Gastroesophageal sphincter (tissue), 4 donors: ENCODE data around the gene CAPS. TPM values are rescaled to one million over a fixed set of nuclear protein-coding genes. Genes with fewer than 3 reads are reported as not detected.

Source experiments
- ATAC-seq: fragments of 150-250 bp; one replicate; pipeline ENCODE4 v1.9.1; 2016; ENCODE audit warnings: mild to moderate bottlenecking, moderate library complexity
- H3K27ac ChIP-seq, 4 donors: fragments of 200-600 bp; sonication (generic) in 3 of 4; 1 replicate in 3 of 4; 2 replicates in 1 of 4; pipeline ENCODE4 v1.5.1; 2016 to 2019
- H3K27me3 ChIP-seq: fragments of 200-600 bp; sonication (generic); one replicate; pipeline ENCODE4 v1.5.1; 2019
- H3K36me3 ChIP-seq, 2 donors: fragments of 200-600 bp; sonication (generic); one replicate each; pipeline ENCODE4 v1.5.1; 2019; ENCODE audit warnings: control low read depth in 1 of 2
- H3K4me1 ChIP-seq, 3 donors: fragments of 200-600 bp; sonication (generic); 1 replicate in 2 of 3; 2 replicates in 1 of 3; pipeline ENCODE4 v1.5.1; 2016 to 2019; ENCODE audit warnings: control low read depth in 2 of 3
- H3K4me3 ChIP-seq, 2 donors: fragments of 200-600 bp; sonication (generic); one replicate each; pipeline ENCODE4 v1.5.1; 2019; ENCODE audit warnings: mild to moderate bottlenecking in 1 of 2, moderate library complexity in 1 of 2
- H3K9me3 ChIP-seq, 3 donors: fragments of 200-600 bp; sonication (generic); one replicate each; pipeline ENCODE4 v1.5.1; 2017 to 2019; ENCODE audit warnings: control low read depth in 2 of 3
- EP300 ChIP-seq: sonication (generic); formaldehyde crosslinking; IDR thresholded peaks from one replicate; pipeline ENCODE4 v1.6.1; 2017; ENCODE audit warnings: antibody characterized with exemption, mild to moderate bottlenecking
- POLR2A ChIP-seq, 2 donors: fragments of 450-650 bp; IDR thresholded peaks; one replicate each; pipeline ENCODE4 v1.6.1; 2017; ENCODE audit warnings: antibody characterized with exemption in 2 of 2, mild to moderate bottlenecking in 2 of 2, moderate library complexity in 1 of 2
- POLR2AphosphoS5 ChIP-seq: sonication (generic); formaldehyde crosslinking; IDR thresholded peaks from one replicate; pipeline ENCODE4 v1.6.1; 2017; ENCODE audit warnings: antibody characterized with exemption
- WGBS, 2 donors: methylation state at CpG; one replicate each; pipeline ENCODE4 v1.1.5; 2018; ENCODE audit warnings: low coverage in 1 of 2; 5-methylcytosine and 5-hydroxymethylcytosine counted together
- total RNA-seq, 4 donors: library from RNA; depleted of rRNA; stranded (reverse); fragments of >200 nt; gene quantifications; one replicate each; pipeline ENCODE4 v1.1.0, GENCODE V29; 2016
- TF ChIP-seq, protein P1 (sequence below), 4 experiments: fragments of 200-600 bp in 2 of 4; fragments of 450-650 bp in 2 of 4; sonication (generic) in 1 of 4; IDR thresholded peaks; one replicate each; pipeline ENCODE4 v1.5.1; 2017 to 2019; ENCODE audit warnings: antibody characterized with exemption in 4 of 4, mild to moderate bottlenecking in 2 of 4, moderate library complexity in 2 of 4

CAPS gene
- total RNA-seq, 4 donors from 2014 or later = 10.0 to 19.6 (median 15.2) TPM

DNA sequence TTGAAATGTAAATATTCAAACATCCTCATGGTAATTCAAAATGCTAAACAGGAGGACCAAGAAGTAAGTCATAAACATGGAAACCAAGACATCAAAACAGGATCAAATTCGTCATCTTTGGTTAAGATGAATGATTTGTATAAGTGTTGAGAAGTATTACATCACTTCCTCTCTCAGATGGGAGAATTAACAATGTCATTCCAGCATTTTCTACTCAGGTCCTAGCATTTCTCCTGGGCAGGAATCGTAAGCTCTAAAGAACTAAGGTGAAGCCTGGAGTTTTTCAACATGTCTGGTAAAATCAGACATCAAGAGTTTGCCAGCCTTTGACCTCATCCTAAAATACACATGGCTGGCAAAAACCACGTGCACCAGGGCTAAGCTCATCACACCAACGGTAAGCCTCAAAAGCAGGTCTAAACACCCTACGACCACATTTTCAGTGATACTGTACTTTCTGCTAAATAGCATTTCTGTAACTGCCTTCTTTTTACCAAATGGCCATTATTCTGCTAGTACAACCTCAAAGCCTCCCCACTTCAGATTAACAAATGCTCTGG is 39.1 kb downstream of the CAPS start:
- H3K27me3 ChIP-seq = no peaks in the 10 kb centered on the region
- peak overlapping the region; percentile 80 to 86 (median 84) for H3K27ac ChIP-seq
- ATAC-seq = no peak
- H3K36me3 ChIP-seq = no peaks in the 10 kb centered on the region
- no peaks in the 10 kb centered on the region for H3K9me3 ChIP-seq
- H3K4me1 ChIP-seq = peaks cover 37 to 100% (median 76%) of the 10 kb centered on the region in 3 donors
- 31 to 42% methylated on average over 5 of the region's 5 CpGs for WGBS, 2 donors
- H3K4me3 ChIP-seq = no peak overlapping the region
- TF ChIP-seq, protein P1, sequence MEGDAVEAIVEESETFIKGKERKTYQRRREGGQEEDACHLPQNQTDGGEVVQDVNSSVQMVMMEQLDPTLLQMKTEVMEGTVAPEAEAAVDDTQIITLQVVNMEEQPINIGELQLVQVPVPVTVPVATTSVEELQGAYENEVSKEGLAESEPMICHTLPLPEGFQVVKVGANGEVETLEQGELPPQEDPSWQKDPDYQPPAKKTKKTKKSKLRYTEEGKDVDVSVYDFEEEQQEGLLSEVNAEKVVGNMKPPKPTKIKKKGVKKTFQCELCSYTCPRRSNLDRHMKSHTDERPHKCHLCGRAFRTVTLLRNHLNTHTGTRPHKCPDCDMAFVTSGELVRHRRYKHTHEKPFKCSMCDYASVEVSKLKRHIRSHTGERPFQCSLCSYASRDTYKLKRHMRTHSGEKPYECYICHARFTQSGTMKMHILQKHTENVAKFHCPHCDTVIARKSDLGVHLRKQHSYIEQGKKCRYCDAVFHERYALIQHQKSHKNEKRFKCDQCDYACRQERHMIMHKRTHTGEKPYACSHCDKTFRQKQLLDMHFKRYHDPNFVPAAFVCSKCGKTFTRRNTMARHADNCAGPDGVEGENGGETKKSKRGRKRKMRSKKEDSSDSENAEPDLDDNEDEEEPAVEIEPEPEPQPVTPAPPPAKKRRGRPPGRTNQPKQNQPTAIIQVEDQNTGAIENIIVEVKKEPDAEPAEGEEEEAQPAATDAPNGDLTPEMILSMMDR (IDR thresholded peaks at IDR 0.05) = no peak
- peak; percentile 45 for TF ChIP-seq POLR2AphosphoS5

DNA sequence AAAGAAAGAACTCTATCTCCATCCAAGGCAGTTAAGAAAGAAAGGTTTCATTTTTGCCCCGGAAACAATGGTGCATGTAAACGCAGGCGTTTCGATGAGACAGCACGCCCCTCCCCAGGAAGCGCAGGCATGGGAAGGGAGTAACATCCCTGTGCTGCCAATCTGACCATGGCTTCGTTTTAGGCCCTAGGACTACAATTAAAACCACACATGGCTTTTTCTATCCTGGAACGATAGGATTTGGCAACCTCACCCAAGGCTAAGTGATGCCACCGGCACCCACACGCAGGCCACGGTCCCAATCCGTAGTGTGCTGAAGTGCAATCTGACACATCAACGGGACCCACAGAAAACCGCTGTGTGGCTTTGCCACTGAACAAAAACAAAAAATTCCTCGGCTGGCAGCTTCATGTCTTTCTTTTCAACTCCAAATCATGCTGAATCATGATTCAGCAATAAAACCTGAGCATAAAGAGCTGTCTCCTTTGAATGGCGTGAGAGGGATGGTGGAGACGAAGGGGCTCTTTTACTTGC is 39.7 kb downstream of the CAPS start:
- peak overlapping the region; percentile 80 to 86 (median 84) for H3K27ac ChIP-seq
- H3K36me3 ChIP-seq = peaks cover 0 to 4% of the 10 kb centered on the region in 2 donors
- TF ChIP-seq, protein P1 (IDR thresholded peaks at IDR 0.05) = no peak
- TF ChIP-seq POLR2AphosphoS5 (no peak), POLR2A (IDR thresholded peaks at IDR 0.05) (no peak), EP300 (no peak)
- H3K4me3 ChIP-seq = no peak overlapping the region
- peaks cover 37 to 100% (median 71%) of the 10 kb centered on the region in 3 donors for H3K4me1 ChIP-seq
- no peaks in the 10 kb centered on the region for H3K9me3 ChIP-seq
- no peak for ATAC-seq
- 39% methylated on average over 6 to 9 of the region's 17 CpGs for WGBS, 2 donors
- H3K27me3 ChIP-seq = no peaks in the 10 kb centered on the region

DNA sequence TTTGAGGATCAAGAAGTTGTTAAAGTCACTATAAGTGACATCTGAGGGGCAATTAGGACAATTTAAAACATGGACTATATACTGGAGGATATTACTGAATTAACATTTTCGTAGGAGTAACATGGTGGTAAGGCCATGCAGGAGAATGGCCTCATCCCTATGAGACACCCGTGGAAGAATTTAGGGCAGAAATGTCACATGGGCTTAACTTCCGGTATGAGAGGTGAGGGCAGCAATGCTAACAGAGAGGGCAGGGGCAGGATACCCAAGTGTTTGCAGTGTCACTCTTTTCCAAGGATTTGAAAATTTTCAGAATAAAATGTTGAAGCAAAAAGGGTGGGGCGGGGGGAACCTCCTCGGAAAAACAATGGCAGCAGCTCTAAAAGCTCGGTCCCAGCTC is 40.2 kb downstream of the CAPS start:
- Histone ChIP-seq H3K27ac (peak overlapping the region; percentile 80 to 86 (median 84)), H3K36me3 (peaks cover 0 to 4% of the 10 kb centered on the region in 2 donors), H3K4me1 (peaks cover 37 to 100% (median 66%) of the 10 kb centered on the region in 3 donors), H3K9me3 (no peaks in the 10 kb centered on the region), H3K27me3 (no peaks in the 10 kb centered on the region), H3K4me3 (peak overlapping the region in 1 of 2 donors; percentile 16)
- no peak for TF ChIP-seq EP300
- no peak for TF ChIP-seq POLR2A (IDR thresholded peaks at IDR 0.05)
- TF ChIP-seq POLR2AphosphoS5 = no peak
- TF ChIP-seq, protein P1 (IDR thresholded peaks at IDR 0.05) = no peak
- WGBS, 2 donors = 17 to 20% methylated on average over 3 to 6 of the region's 6 CpGs
- no peak for ATAC-seq

DNA sequence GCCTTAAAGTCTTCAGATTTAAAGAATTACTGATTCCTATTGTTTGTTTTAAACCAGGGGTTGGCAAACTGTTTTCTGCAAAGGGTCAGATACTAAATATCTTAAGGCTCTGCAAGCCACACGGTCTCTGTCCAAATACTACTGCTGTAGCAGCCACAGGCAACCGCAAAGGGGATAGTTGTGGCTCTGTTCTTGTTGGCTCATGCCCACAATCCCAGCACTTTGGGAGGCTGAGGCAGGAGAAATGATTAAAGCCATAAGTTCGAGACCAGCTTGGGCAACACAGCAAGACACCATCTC is 41.5 kb downstream of the CAPS start:
- TF ChIP-seq POLR2AphosphoS5 (no peak), POLR2A (IDR thresholded peaks at IDR 0.05) (no peak)
- H3K4me1 ChIP-seq = peaks cover 32 to 100% (median 64%) of the 10 kb centered on the region in 3 donors
- peak overlapping the region; percentile 21 to 86 (median 84) for H3K27ac ChIP-seq
- H3K27me3 ChIP-seq = no peaks in the 10 kb centered on the region
- WGBS, 2 donors = 39 to 60% methylated on average over 1 to 3 of the region's 3 CpGs
- no peak for ATAC-seq
- H3K9me3 ChIP-seq = no peaks in the 10 kb centered on the region
- H3K4me3 ChIP-seq = no peak overlapping the region
- H3K36me3 ChIP-seq = peaks cover 0 to 4% of the 10 kb centered on the region in 2 donors

DNA sequence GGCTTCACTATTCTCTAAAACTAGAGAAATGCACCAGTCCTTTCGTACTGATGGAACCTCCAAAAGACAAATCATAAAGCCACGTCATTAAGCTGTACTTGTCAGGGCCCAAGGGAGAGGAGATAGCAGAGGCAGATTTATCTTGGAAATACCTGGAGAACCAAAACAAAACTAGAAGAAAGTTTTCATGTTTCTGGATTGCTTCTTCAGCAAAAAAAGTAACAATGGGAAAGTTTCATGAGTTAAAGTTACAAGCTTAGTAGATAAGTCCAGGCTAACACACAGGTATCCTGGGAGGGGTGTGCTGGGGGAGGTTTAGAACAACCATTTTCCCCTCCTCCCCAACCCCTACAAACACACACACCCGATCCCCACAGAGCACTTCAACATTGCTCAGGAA is 42.3 kb downstream of the CAPS start:
- Histone ChIP-seq H3K4me1 (peaks cover 25 to 100% (median 64%) of the 10 kb centered on the region in 3 donors), H3K4me3 (no peak overlapping the region), H3K9me3 (no peaks in the 10 kb centered on the region), H3K27me3 (no peaks in the 10 kb centered on the region), H3K27ac (peak overlapping the region in 3 of 4 donors; percentile 76 to 86 (median 84)), H3K36me3 (peaks cover 0 to 4% of the 10 kb centered on the region in 2 donors)
- WGBS, 2 donors = 34 to 43% methylated on average over 2 to 3 of the region's 3 CpGs
- no peak for ATAC-seq
- TF ChIP-seq, protein P1 (IDR thresholded peaks at IDR 0.05) = no peak
- TF ChIP-seq POLR2AphosphoS5 (no peak), EP300 (no peak), POLR2A (IDR thresholded peaks at IDR 0.05) (no peak)
